H1 (cell line): ENCODE data around the gene STAT1. TPM values are rescaled to one million over a fixed set of nuclear protein-coding genes. Genes with fewer than 3 reads are reported as not detected.

Experiments used
- CTCF ChIA-PET: fragments of 300-600 bp; sonication (Branson Sonifier 250); formaldehyde crosslinking; loops from one replicate; lab custom pipeline; 2021; ENCODE audit not compliant: partially characterized antibody; lab: Charles Lee
- POLR2A ChIA-PET: fragments of 300-600 bp; sonication (Branson Sonifier 250); formaldehyde crosslinking; loops from one replicate; lab custom pipeline; 2021; ENCODE audit warnings: inconsistent platforms; ENCODE audit not compliant: partially characterized antibody; lab: Charles Lee
- DNase-seq, 2 experiments: peaks; one replicate each; pipeline versions ENCODE4 v3.0.0 to v3.0.0-alpha.2; 2010 to 2022; ENCODE audit warnings: low spot score in 2 of 2, low read depth in 1 of 2, mixed read lengths in 1 of 2
- FAIRE-seq: peaks from 2 replicates; lab custom pipeline; 2011; peaks lifted over from hg19 to GRCh38; lab: Jason Lieb, UNC
- H2AFZ ChIP-seq: 2 replicates; pipeline ENCODE4 v1.8.1; 2012; ENCODE audit warnings: low read length, inconsistent platforms
- H2AK5ac ChIP-seq: 2 replicates; pipeline ENCODE4 v1.6.1; 2013; ENCODE audit warnings: low read depth, low read length
- H2BK120ac ChIP-seq: replicated peaks from 2 replicates; pipeline ENCODE3; 2013; ENCODE audit warnings: low read depth, low read length, inconsistent platforms
- H2BK12ac ChIP-seq: 2 replicates; pipeline ENCODE4 v1.6.1; 2013; ENCODE audit warnings: low read depth, low read length
- H2BK15ac ChIP-seq: 2 replicates; pipeline ENCODE4 v1.6.1; 2013; ENCODE audit warnings: low read length
- H2BK20ac ChIP-seq: 2 replicates; pipeline ENCODE4 v1.6.1; 2013; ENCODE audit warnings: low read length
- H2BK5ac ChIP-seq: 2 replicates; pipeline ENCODE4 v1.6.1; 2013; ENCODE audit warnings: low read depth, low read length
- H3K14ac ChIP-seq: 2 replicates; pipeline ENCODE4 v1.6.1; 2013; ENCODE audit warnings: inconsistent platforms; ENCODE audit not compliant: insufficient read length
- H3K18ac ChIP-seq: 2 replicates; pipeline ENCODE4 v1.6.1; 2013; ENCODE audit warnings: low read length; ENCODE audit errors: extremely low read depth
- H3K23ac ChIP-seq: 2 replicates; pipeline ENCODE4 v1.6.1; 2013; ENCODE audit warnings: inconsistent platforms; ENCODE audit not compliant: insufficient read length
- H3K23me2 ChIP-seq: 2 replicates; pipeline ENCODE4 v1.6.1; 2013; ENCODE audit warnings: low read depth, low read length
- H3K27ac ChIP-seq: 2 replicates; pipeline ENCODE4 v1.6.1; 2011; ENCODE audit warnings: low read depth, low read length, inconsistent platforms
- H3K27me3 ChIP-seq, 4 experiments: replicated peaks in 1 of 4; 1 replicate in 1 of 4; 2 replicates in 3 of 4; pipeline versions ENCODE4 v1.6.1 to v1.8.1; 2011 to 2013; ENCODE audit warnings: low read length in 3 of 4, mild to moderate bottlenecking in 3 of 4, inconsistent platforms in 2 of 4, mixed read lengths in 2 of 4, moderate library complexity in 1 of 4; ENCODE audit not compliant: control insufficient read depth in 3 of 4, insufficient read depth in 3 of 4; ENCODE audit errors: extremely low read depth in 1 of 4
- H3K36me3 ChIP-seq, 4 experiments: 2 replicates each; pipeline versions ENCODE4 v1.6.1 to v1.8.1; 2011 to 2013; ENCODE audit warnings: mild to moderate bottlenecking in 4 of 4, low read length in 3 of 4, moderate library complexity in 2 of 4, control low read depth in 1 of 4, inconsistent platforms in 1 of 4; ENCODE audit not compliant: insufficient read depth in 4 of 4, control insufficient read depth in 2 of 4
- H3K4ac ChIP-seq: replicated peaks from 2 replicates; pipeline ENCODE3; 2013; ENCODE audit warnings: low read length, low read depth, mixed read lengths, inconsistent platforms; ENCODE audit not compliant: insufficient read length
- H3K4me1 ChIP-seq, 4 experiments: replicated peaks in 1 of 4; 1 replicate in 1 of 4; 2 replicates in 3 of 4; pipeline versions ENCODE4 v1.6.1 to v1.8.1; 2011 to 2013; ENCODE audit warnings: low read length in 3 of 4, inconsistent platforms in 2 of 4, mixed read lengths in 1 of 4; ENCODE audit not compliant: insufficient read depth in 4 of 4, control insufficient read depth in 3 of 4
- H3K4me2 ChIP-seq, 2 experiments: 2 replicates each; pipeline versions ENCODE4 v1.6.1 to v1.8.1; 2011 to 2013; ENCODE audit warnings: low read depth in 2 of 2, low read length in 2 of 2, control low read depth in 1 of 2, inconsistent platforms in 1 of 2, mild to moderate bottlenecking in 1 of 2; ENCODE audit not compliant: insufficient read depth in 1 of 2
- H3K4me3 ChIP-seq, 4 experiments: fragments of 200-600, 300-600 bp in 1 of 4; sonication (generic), shearing (Covaris generic), sonication (Bioruptor Twin) in 1 of 4; 2 replicates each; pipeline versions ENCODE4 v1.5.1 to v1.8.1; 2011 to 2016; ENCODE audit warnings: low read length in 4 of 4, low read depth in 3 of 4, control low read depth in 2 of 4, inconsistent platforms in 2 of 4, mild to moderate bottlenecking in 2 of 4, mixed read lengths in 1 of 4, moderate library complexity in 1 of 4; ENCODE audit not compliant: insufficient read depth in 2 of 4; ENCODE audit errors: extremely low read depth in 1 of 4
- H3K56ac ChIP-seq: replicated peaks from 2 replicates; pipeline ENCODE3; 2013; ENCODE audit warnings: low read depth, mild to moderate bottlenecking, mixed read lengths, low read length, inconsistent platforms; ENCODE audit not compliant: insufficient read length
- H3K79me1 ChIP-seq: 2 replicates; pipeline ENCODE4 v1.6.1; 2013; ENCODE audit warnings: low read depth, low read length, control low read depth
- H3K79me2 ChIP-seq, 2 experiments: 2 replicates each; pipeline versions ENCODE4 v1.6.1 to v1.8.1; 2012 to 2013; ENCODE audit warnings: low read length in 2 of 2, mild to moderate bottlenecking in 2 of 2, inconsistent platforms in 1 of 2; ENCODE audit not compliant: insufficient read depth in 2 of 2, control insufficient read depth in 1 of 2
- H3K9ac ChIP-seq, 4 experiments: replicated peaks in 1 of 4; 1 replicate in 1 of 4; 2 replicates in 3 of 4; pipeline versions ENCODE4 v1.6.1 to v1.8.1; 2011 to 2013; ENCODE audit warnings: low read depth in 3 of 4, low read length in 3 of 4, control low read depth in 2 of 4, mild to moderate bottlenecking in 2 of 4, moderate library complexity in 2 of 4, inconsistent platforms in 1 of 4; ENCODE audit errors: extremely low read depth in 1 of 4
- H3K9me3 ChIP-seq, 2 experiments: 2 replicates each; pipeline versions ENCODE4 v1.6.1 to v1.8.1; 2012 to 2013; ENCODE audit warnings: mild to moderate bottlenecking in 2 of 2, moderate library complexity in 2 of 2, control low read depth in 1 of 2, inconsistent platforms in 1 of 2, low read depth in 1 of 2, low read length in 1 of 2, mixed read lengths in 1 of 2; ENCODE audit not compliant: insufficient read depth in 2 of 2
- H4K20me1 ChIP-seq, 2 experiments: replicated peaks in 1 of 2; 2 replicates each; pipeline versions ENCODE3 to v1.8.1; 2011 to 2013; ENCODE audit warnings: inconsistent platforms in 2 of 2, low read length in 2 of 2, mild to moderate bottlenecking in 1 of 2; ENCODE audit not compliant: insufficient read depth in 2 of 2, control insufficient read depth in 1 of 2
- H4K5ac ChIP-seq: 2 replicates; pipeline ENCODE4 v1.6.1; 2013; ENCODE audit warnings: low read length, low read depth, mixed read lengths, inconsistent platforms; ENCODE audit not compliant: insufficient read length
- H4K8ac ChIP-seq: 2 replicates; pipeline ENCODE4 v1.8.0; 2013; ENCODE audit warnings: mild to moderate bottlenecking, moderate library complexity, low read length, inconsistent platforms; ENCODE audit not compliant: insufficient read depth; ENCODE audit errors: extremely low read depth
- H4K91ac ChIP-seq: replicated peaks from 2 replicates; pipeline ENCODE3; 2013; ENCODE audit warnings: low read length, mixed read lengths, inconsistent platforms; ENCODE audit not compliant: insufficient read length
- RFX5 ChIP-seq: IDR thresholded peaks from 2 replicates; pipeline ENCODE4 v1.6.1; 2011; ENCODE audit warnings: low read depth, low read length, improper control_type of control experiment, borderline replicate concordance
- SUZ12 ChIP-seq: fragments of 200-600 bp; sonication (generic); IDR thresholded peaks from 2 replicates; pipeline ENCODE4 v1.6.1; 2012; ENCODE audit warnings: mild to moderate bottlenecking, inconsistent platforms, low read length, moderate library complexity, mixed read lengths
- TCF12 ChIP-seq: IDR thresholded peaks from 2 replicates; pipeline ENCODE4 v1.6.1; 2011; ENCODE audit warnings: low read depth, mild to moderate bottlenecking, low read length
- WGBS, 2 experiments: shearing (Covaris generic) in 1 of 2; methylation state at CpG; one replicate each; pipeline versions ENCODE4 v1.1.6 to v1.1.7; 2013 to 2015; ENCODE audit warnings: low lambda C conversion rate in 2 of 2, mixed read lengths in 2 of 2, inconsistent platforms in 1 of 2, low coverage in 1 of 2, missing lambda C conversion rate in 1 of 2; ENCODE audit not compliant: insufficient replicate concordance in 2 of 2, insufficient coverage in 1 of 2, insufficient read length in 1 of 2; ENCODE audit errors: extremely low coverage in 1 of 2, missing lambda C conversion rate in 1 of 2; 5-methylcytosine and 5-hydroxymethylcytosine counted together
- polyA plus RNA-seq, 7 experiments: library from polyadenylated mRNA; depleted of rRNA in 3 of 7; stranded (reverse) in 5 of 7; unstranded in 2 of 7; fragments of >200 nt in 5 of 7; fragments of 200-250 nt in 2 of 7; gene quantifications; 1 replicate in 5 of 7; 2 replicates in 1 of 7; 4 replicates in 1 of 7; pipeline versions ENCODE4 v1.2.1 to v1.2.3, GENCODE V29; 2011 to 2013; ENCODE audit warnings: missing spikeins in 2 of 7, mixed read lengths in 2 of 7
- total RNA-seq: library from RNA; stranded (reverse); fragmentation: NEBNext Ultra II Directional; extraction: Animal tissue kit (Norgen Biotek cat#: 25700); gene quantifications from 2 replicates; pipeline ENCODE4 v1.2.1, GENCODE V29; 2021

Gene STAT1
- total and polyA plus RNA-seq, 2 of the 8 experiments (the other 6 are each of a cell fraction or from before 2014, with no cell fraction given): 20.3 to 43.0 TPM

DNA sequence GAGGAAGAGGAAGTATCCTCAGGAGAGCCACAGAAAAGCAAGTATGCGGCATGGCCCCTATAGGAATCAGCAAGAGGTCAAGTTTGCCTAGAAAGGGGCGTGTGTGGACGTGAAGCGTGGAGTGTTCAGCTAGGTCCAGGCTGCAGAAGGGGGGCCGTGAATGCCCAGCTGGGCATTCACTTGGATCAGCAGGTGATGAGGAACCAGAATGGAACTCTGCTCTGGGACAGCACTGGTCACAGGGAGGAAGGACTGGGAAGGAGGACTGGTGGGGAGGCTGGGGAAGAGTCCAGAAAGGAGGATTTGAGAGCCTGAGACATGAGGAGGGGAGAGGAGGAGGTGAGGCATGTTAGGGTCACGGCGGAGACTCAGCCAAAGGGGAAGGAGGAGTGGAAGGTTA, 19.8 kb downstream of the STAT1 start:
- Histone ChIP-seq H3K4me2 (no peak overlapping the region), H4K8ac (no peak overlapping the region), H3K4ac (no peak overlapping the region), H3K4me1 (no peaks in the 10 kb centered on the region), H3K23me2 (no peaks in the 10 kb centered on the region), H3K56ac (no peak overlapping the region), H3K4me3 (no peak overlapping the region), H3K79me2 (no peaks in the 10 kb centered on the region), H3K36me3 (peaks cover 10 to 68% (median 50%) of the 10 kb centered on the region in 4 experiments), H3K27ac (no peak overlapping the region), H2AFZ (no peak overlapping the region), H3K9ac (no peak overlapping the region), H2BK20ac (no peak overlapping the region), H3K14ac (no peak overlapping the region), H2BK5ac (no peak overlapping the region), H4K20me1 (peaks cover 0 to 2% of the 10 kb centered on the region in 2 experiments), H3K18ac (no peak overlapping the region), H2BK15ac (no peak overlapping the region), H3K79me1 (no peaks in the 10 kb centered on the region), H3K9me3 (no peaks in the 10 kb centered on the region), H3K23ac (no peak overlapping the region), H4K91ac (no peak overlapping the region), H2BK120ac (no peak overlapping the region), H3K27me3 (no peaks in the 10 kb centered on the region), H2BK12ac (no peak overlapping the region), H2AK5ac (no peak overlapping the region), H4K5ac (no peak overlapping the region)
- DNase-seq (no peak), FAIRE-seq (no peak)
- ChIA-PET POLR2A (no interaction called here), CTCF (interaction anchor here (1.5 kb wide), 2 partner anchors 9 to 47 kb away, joined by 4 to 5 read pairs; no protein-coding TSS in a partner anchor)
- no peak for TF ChIP-seq TCF12
- TF ChIP-seq SUZ12: no peak
- no peak for TF ChIP-seq RFX5
- 85% methylated on average over 7 of the region's 7 CpGs; no CpG with 5 or more reads in 1 of the 2 experiments for WGBS, 2 experiments
